ENCODE data around the gene RINT1.

RINT1 gene

GRCh38 chr7:105531792-105532671, at the start of gene RINT1:
Gene RINT1 (plus strand): TSS chr7:105532201. CDS start chr7:105532316, 115 bp downstream.
- peak; percentile 96 for DNase-seq (ENCODE audit: low read depth)
- H3K4me3 ChIP-seq (ENCODE audit: low read depth, low read length) = peak within 1 kb of the TSS; percentile 89
- TF ChIP-seq CTCF (IDR thresholded peaks at IDR 0.05; ENCODE audit: insufficient read depth, low read depth, low read length, missing control alignments) = peak; percentile 89

- no peak overlapping the region for H3K4me3 ChIP-seq (ENCODE audit: low read depth, low read length)
- DNase-seq (ENCODE audit: low read depth) = peak; percentile 49
- TF ChIP-seq CTCF (IDR thresholded peaks at IDR 0.05; ENCODE audit: insufficient read depth, low read depth, low read length, missing control alignments) = peak; percentile 26
Observed at GRCh38 chr7:105487579-105488571, 44.1 kb upstream of the RINT1 start.

GRCh38 chr7:105489409-105489808, 42.6 kb upstream of the RINT1 start:
- no peak for TF ChIP-seq CTCF (IDR thresholded peaks at IDR 0.05; ENCODE audit: insufficient read depth, low read depth, low read length, missing control alignments)
- H3K4me3 ChIP-seq (ENCODE audit: low read depth, low read length) = no peak overlapping the region
- DNase-seq (ENCODE audit: low read depth) = no peak

- no peak for TF ChIP-seq CTCF (IDR thresholded peaks at IDR 0.05; ENCODE audit: insufficient read depth, low read depth, low read length, missing control alignments)
- DNase-seq (ENCODE audit: low read depth) = no peak
- no peak overlapping the region for H3K4me3 ChIP-seq (ENCODE audit: low read depth, low read length)
Observed at GRCh38 chr7:105493196-105493922, 38.6 kb upstream of the RINT1 start.

- no peak for DNase-seq (ENCODE audit: low read depth)
- no peak overlapping the region for H3K4me3 ChIP-seq (ENCODE audit: low read depth, low read length)
- TF ChIP-seq CTCF (IDR thresholded peaks at IDR 0.05; ENCODE audit: insufficient read depth, low read depth, low read length, missing control alignments) = no peak
Observed at GRCh38 chr7:105493923-105494315, 38.1 kb upstream of the RINT1 start.

GRCh38 chr7:105496521-105496920, 35.5 kb upstream of the RINT1 start:
- TF ChIP-seq CTCF (IDR thresholded peaks at IDR 0.05; ENCODE audit: insufficient read depth, low read depth, low read length, missing control alignments) = no peak
- H3K4me3 ChIP-seq (ENCODE audit: low read depth, low read length) = no peak overlapping the region
- no peak for DNase-seq (ENCODE audit: low read depth)
